LNCaP clone FGC (cell line): ENCODE results near the gene GCLM.
"Not testable (repeated sequence)": the region's sequence is repeated elsewhere in the genome, so short reads cannot be mapped to it uniquely, and the experiment has no call there.

ENCODE experiments used
- DNase-seq: peaks from one replicate; pipeline ENCODE4 v3.0.0-alpha.2; 2011; ENCODE audit warnings: low read depth
- H3K4me3 ChIP-seq: 2 replicates; pipeline ENCODE4 v1.5.1; 2011; ENCODE audit warnings: mild to moderate bottlenecking, low read depth, low read length, control low read depth
- TF ChIP-seq, protein P1 (sequence below): IDR thresholded peaks from 2 replicates; pipeline ENCODE4 v1.5.1; 2012; ENCODE audit warnings: mild to moderate bottlenecking; ENCODE audit not compliant: control insufficient read depth, insufficient read depth; ENCODE audit errors: extremely low read depth

The GCLM gene

DNA sequence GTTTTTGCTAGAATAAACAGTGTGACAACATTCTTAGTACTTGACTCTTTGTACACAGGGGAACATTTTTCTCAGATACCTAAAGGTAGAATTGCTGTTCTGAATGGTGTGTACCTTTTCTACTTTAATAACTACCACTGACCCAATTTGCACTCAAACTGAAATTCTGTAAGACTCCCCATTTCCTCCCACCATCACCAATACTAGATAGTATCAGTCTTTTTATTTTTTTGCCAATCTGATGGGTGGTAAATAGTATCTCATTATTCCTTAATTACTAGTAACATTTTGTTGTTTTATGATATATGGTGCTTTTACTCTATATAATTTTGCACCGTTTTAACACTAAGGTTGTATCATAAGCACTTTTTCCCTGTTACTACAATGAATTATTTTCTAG, 28.8 kb upstream of the GCLM start:
- TF ChIP-seq, protein P1, sequence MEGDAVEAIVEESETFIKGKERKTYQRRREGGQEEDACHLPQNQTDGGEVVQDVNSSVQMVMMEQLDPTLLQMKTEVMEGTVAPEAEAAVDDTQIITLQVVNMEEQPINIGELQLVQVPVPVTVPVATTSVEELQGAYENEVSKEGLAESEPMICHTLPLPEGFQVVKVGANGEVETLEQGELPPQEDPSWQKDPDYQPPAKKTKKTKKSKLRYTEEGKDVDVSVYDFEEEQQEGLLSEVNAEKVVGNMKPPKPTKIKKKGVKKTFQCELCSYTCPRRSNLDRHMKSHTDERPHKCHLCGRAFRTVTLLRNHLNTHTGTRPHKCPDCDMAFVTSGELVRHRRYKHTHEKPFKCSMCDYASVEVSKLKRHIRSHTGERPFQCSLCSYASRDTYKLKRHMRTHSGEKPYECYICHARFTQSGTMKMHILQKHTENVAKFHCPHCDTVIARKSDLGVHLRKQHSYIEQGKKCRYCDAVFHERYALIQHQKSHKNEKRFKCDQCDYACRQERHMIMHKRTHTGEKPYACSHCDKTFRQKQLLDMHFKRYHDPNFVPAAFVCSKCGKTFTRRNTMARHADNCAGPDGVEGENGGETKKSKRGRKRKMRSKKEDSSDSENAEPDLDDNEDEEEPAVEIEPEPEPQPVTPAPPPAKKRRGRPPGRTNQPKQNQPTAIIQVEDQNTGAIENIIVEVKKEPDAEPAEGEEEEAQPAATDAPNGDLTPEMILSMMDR = no peak

DNA sequence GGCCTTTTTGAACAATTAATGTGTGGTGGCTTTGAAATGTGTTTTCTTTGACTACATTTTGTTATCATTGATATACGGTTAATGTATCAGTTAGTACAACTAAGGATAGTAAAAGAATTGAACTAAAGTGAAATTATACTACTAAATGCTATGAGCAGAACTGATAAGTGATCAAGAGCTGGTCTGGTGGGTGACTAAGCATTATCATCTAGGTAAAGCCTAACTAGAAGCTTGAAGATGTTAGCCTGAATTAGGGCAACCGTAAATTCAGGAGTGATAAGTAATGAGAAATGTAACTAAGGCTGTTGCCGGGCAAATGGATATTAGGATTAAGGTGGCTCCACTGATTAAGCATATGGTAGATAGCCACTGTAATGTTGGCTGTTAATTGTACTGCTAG, 16.0 kb upstream of the GCLM start:
- no peak for DNase-seq
- H3K4me3 ChIP-seq = no peak overlapping the region
- TF ChIP-seq, protein P1 = no peak

More for the DNA sequence above, 28.8 kb upstream of the GCLM start:
- no peak overlapping the region for H3K4me3 ChIP-seq
- DNase-seq = no peak

DNA sequence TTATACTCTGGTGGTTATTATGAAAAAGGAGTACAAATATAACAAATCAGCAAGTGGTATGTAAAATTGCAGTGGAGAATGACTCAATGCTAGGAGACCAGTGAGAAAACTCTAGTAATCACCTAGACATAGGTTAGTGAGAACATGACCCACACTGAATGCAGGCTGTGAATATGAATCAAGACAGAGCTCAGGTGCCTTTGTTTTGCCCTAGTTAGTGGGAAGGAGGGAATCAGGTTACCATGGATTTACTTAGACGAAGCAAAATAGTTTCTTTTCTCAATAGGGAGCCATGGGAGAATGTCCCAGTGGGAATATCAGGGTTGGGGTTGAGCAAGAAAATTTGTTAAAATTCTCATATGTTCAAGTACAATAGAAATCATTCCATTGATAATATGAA, 10.6 kb upstream of the GCLM start:
- TF ChIP-seq, protein P1 = no peak
- DNase-seq = no peak

DNA sequence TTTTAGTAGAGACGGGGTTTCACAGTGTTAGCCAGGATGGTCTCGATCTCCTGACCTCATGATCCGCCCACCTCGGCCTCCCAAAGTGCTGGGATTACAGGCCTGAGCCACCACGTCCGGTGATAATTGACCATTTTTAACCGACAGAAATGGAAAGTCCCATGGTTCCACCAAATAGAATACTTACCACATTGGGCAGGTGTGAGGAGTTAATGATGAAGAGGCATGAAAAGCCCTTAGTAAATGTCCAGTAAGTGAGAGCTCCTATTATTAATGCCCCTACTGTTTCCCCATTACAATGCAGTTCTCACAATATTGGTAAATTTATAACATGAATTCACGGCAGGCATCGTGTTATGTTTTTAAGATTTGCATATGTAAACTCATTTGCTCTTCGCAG, 8.1 kb upstream of the GCLM start:
- TF ChIP-seq, protein P1 = no peak
- DNase-seq = no peak
- H3K4me3 ChIP-seq = no peak overlapping the region

More for the DNA sequence above, 10.6 kb upstream of the GCLM start:
- H3K4me3 ChIP-seq = no peak overlapping the region

DNA sequence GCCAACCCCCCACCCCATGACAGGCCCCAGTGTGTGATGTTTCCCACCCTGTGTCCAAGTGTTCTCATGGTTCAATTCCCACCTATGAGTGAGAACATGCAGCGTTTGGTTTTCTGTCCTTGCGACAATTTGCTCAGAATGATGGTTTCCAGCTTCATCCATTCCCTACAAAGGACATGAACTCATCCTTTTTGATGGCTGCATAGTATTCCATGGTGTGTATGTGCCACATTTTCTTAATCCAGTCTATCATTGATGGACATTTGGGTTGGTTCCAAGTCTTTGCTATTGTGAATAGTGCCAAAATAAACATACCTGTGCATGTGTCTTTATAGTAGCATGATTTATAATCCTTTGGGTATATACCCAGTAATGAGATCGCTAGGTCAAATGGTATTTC, 1.6 kb upstream of the GCLM start:
- H3K4me3 ChIP-seq, DNase-seq: not testable (repeated sequence)

DNA sequence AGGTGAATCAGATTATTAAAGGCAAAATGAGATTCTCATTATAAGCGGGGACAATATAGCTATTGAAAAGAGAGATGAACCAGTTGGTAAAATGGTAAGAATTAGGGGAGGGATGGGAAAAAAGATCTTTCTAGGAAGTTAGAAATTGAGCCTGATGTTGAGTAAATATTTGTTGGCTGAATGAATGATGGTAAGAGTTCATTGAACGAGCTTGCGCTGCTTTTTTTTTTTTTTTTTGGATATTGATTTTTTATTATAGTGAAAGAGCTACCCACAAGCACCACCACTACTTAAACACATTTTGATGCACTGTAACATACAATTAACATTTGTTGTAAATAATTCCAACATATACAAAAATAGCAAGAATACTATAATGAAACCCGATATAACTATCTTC, 1.1 kb upstream of the GCLM start:
- H3K4me3 ChIP-seq = no peak overlapping the region
- no peak for DNase-seq
- TF ChIP-seq, protein P1 = no peak

DNA sequence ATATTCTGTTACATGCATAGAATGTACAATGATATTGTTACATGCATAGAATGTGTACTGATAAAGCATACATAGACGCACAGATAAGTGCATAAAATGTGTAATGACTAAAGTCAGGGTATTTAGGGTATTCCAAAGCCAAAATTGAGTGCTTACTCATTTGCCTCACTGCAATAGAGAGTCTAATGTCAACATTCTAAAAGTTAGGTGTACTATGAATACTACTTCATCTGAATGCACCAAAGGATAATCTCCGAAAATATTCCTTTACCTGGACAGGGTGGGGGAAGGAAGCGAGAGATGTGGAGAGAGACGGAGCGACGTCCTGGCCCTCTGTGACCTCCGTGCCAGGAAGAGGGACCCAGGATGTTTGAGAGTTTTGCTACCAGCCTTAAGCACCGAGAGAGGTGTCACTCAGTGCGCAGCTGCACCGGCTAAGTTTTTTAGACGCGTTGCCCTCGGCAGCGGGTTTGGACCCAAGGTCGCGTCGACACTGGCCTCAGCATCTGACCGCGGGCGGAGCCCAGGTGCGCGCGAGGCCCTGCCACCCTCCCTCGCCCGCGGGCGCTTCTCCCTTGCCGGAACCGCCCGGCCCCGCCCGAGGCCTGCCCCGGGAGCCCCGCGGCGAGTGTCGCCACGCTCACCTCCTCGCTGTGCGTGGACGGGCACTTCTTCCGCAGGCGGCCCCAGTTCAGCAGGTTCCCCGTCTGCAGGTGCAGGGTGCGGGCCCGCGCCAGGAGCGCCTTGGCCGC, 660 bp downstream of the GCLM start:
- peak overlapping the region; percentile 65 for H3K4me3 ChIP-seq
- TF ChIP-seq, protein P1 = no peak
- DNase-seq = peak; percentile 27
